Measurements from ENCODE around the gene TRIM38.

DNA sequence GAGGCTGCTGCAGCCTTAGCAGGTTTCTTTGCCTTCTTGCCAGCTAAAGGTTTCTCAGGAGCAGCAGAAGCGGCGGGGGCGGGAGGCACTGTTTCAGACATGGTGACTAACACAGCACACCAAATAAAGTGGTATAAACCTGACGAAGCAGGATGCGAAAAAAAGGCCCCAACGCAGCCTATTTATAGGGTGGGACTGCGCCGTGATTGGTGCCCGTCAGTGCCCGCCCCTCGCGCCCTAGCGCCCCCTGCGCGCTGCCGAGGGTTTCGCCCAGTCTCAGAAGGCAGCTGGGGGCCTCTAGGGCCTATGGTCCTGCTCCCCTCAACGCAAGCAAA is 55.0 kb downstream of the TRIM38 start:
- TF ChIP-seq, protein P1, sequence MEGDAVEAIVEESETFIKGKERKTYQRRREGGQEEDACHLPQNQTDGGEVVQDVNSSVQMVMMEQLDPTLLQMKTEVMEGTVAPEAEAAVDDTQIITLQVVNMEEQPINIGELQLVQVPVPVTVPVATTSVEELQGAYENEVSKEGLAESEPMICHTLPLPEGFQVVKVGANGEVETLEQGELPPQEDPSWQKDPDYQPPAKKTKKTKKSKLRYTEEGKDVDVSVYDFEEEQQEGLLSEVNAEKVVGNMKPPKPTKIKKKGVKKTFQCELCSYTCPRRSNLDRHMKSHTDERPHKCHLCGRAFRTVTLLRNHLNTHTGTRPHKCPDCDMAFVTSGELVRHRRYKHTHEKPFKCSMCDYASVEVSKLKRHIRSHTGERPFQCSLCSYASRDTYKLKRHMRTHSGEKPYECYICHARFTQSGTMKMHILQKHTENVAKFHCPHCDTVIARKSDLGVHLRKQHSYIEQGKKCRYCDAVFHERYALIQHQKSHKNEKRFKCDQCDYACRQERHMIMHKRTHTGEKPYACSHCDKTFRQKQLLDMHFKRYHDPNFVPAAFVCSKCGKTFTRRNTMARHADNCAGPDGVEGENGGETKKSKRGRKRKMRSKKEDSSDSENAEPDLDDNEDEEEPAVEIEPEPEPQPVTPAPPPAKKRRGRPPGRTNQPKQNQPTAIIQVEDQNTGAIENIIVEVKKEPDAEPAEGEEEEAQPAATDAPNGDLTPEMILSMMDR (IDR thresholded peaks at IDR 0.05), result peak in 2 of 4 experiments; percentile 22 to 31
- TF ChIP-seq POLR2A (IDR thresholded peaks at IDR 0.05), result peak; percentile 56

Data from prostate gland (tissue), 2 donors.